HepG2 (cell line): ENCODE measurements around the gene PRKCZ. TPM values are rescaled to one million over a fixed set of nuclear protein-coding genes. Genes with fewer than 3 reads are reported as not detected.

Source experiments
- AKNA ChIP-seq: sonication (generic); formaldehyde crosslinking; IDR thresholded peaks from 2 replicates; pipeline ENCODE4 v1.4.0; 2020; ENCODE audit warnings: missing genetic modification reagents, borderline replicate concordance
- BRCA1 ChIP-seq: sonication (generic); formaldehyde crosslinking; IDR thresholded peaks from 2 replicates; pipeline ENCODE4 v1.4.0; 2020; ENCODE audit warnings: missing genetic modification reagents
- KDM2A ChIP-seq: sonication (generic); formaldehyde crosslinking; IDR thresholded peaks from 2 replicates; pipeline ENCODE4 v1.4.0; 2020; ENCODE audit warnings: low read depth, missing genetic modification reagents, borderline replicate concordance
- MED1 ChIP-seq: sonication (generic); formaldehyde crosslinking; IDR thresholded peaks from 2 replicates; pipeline ENCODE4 v1.4.0; 2020; ENCODE audit warnings: missing genetic modification reagents
- RAD21 ChIP-seq: fragments of 450-650 bp; formaldehyde crosslinking; IDR thresholded peaks from 2 replicates; pipeline ENCODE4 v1.5.0; 2020; ENCODE audit warnings: mild to moderate bottlenecking
- UBTF ChIP-seq: sonication (generic); formaldehyde crosslinking; IDR thresholded peaks from 2 replicates; pipeline ENCODE4 v1.4.0; 2020; ENCODE audit warnings: mild to moderate bottlenecking, missing genetic modification reagents
- ZFP91 ChIP-seq: sonication (generic); formaldehyde crosslinking; IDR thresholded peaks from 2 replicates; pipeline ENCODE4 v1.9.0; 2022; ENCODE audit warnings: missing genetic modification reagents, mild to moderate bottlenecking, borderline replicate concordance
- ZNF318 ChIP-seq: sonication (generic); formaldehyde crosslinking; IDR thresholded peaks from 2 replicates; pipeline ENCODE4 v1.4.0; 2020; ENCODE audit warnings: mild to moderate bottlenecking, missing genetic modification reagents
- ZNF768 ChIP-seq: sonication (generic); formaldehyde crosslinking; IDR thresholded peaks from 2 replicates; pipeline ENCODE4 v1.4.0; 2020; ENCODE audit warnings: missing genetic modification reagents
- ZNF776 ChIP-seq: sonication (generic); formaldehyde crosslinking; IDR thresholded peaks from 2 replicates; pipeline ENCODE4 v1.4.0; 2020; ENCODE audit warnings: mild to moderate bottlenecking, missing genetic modification reagents
- ZNF850 ChIP-seq: sonication (generic); formaldehyde crosslinking; conservative IDR thresholded peaks from 2 replicates; pipeline ENCODE4 v1.9.0; 2021; ENCODE audit warnings: mild to moderate bottlenecking, missing genetic modification reagents
- polyA plus RNA-seq, 8 experiments: library from polyadenylated mRNA; depleted of rRNA in 3 of 8; stranded (reverse) in 7 of 8; unstranded in 1 of 8; fragments of >200 nt; fragmentation: Illumina TruSeq in 4 of 8; extraction: Trizol in 4 of 8; gene quantifications; 2 replicates each; pipeline versions ENCODE4 v1.2.1 to v1.2.3, GENCODE V29; 2011 to 2016; ENCODE audit warnings: low read depth in 4 of 8, missing spikeins in 1 of 8, mixed read lengths in 1 of 8; ENCODE audit not compliant: insufficient read depth in 1 of 8
- total RNA-seq, 5 experiments: library from RNA; depleted of rRNA; stranded (reverse); fragments of >200 nt; fragmentation: Illumina TruSeq; extraction: Trizol; gene quantifications; 2 replicates each; pipeline ENCODE4 v1.2.3, GENCODE V29; 2016; ENCODE audit warnings: low read depth in 1 of 5

The PRKCZ gene
- total and polyA plus RNA-seq, 2 of the 13 experiments (the other 11 are each of a cell fraction or from before 2014, with no cell fraction given) = 34.7 to 85.2 TPM

GRCh38 chr1:2214541-2215241 is 164.5 kb downstream of the PRKCZ start (continued):
- TF ChIP-seq ZNF318 (CRISPR knock-in tag) (no peak), KDM2A (CRISPR knock-in tag) (peak; percentile 4; the same call in 1 of the 2 replicates), BRCA1 (no peak), AKNA (no peak), ZFP91 (peak; percentile 45), ZNF768 (CRISPR knock-in tag) (no peak), MED1 (CRISPR knock-in tag) (0 out of 2 replicates have a peak, but pooled peaks have one; percentile 8), ZNF776 (CRISPR knock-in tag) (no peak), ZNF850 (CRISPR knock-in tag) (no peak), RAD21 (no peak), UBTF (CRISPR knock-in tag) (peak; percentile 61)
